ENCODE data around the gene CHKB. TPM values are rescaled to one million over a fixed set of nuclear protein-coding genes. Genes with fewer than 3 reads are reported as not detected.

CHKB gene
- total and polyA plus RNA-seq, 11 donors = 16.7 to 77.1 (median 35.6) TPM

DNA sequence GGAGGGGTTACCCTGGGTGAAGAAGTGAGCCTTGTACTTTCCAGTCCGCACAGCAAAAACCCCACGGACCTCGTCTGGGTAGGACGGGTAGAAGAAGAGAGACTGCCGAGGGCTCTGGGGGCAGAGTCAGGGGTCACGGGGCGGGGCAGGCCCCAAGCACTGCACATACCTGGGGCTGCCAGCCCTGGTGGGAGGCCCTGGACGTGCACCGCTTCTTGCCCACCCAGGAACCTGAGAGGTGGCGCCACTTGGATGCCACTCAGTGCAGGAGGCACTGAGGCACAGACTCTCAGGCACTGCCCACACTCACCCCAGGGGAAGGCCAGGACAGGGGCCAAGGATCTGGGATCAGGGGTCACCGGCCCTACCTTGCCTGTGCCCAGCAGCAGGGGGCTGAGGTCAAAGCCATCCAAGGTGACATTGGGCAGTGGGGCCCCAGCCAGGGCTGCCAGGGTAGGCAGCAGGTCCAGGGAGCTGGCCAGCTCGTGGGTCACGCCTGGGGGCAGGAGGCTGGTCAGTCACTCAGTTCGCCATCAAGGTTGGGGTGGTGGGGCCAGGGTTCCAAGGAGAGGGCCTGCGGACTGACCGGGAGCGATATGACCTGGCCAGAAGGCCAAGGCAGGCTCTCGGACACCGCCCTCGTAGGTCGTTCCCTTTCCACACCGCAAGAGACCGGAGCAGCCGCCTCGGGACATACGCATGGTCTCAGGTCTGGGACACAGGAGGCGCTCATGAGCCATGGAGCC lies 43.1 kb upstream of the CHKB start:
- DNase-seq = peak in 1 of 5 donors; percentile 24
- ATAC-seq = no peak
- 79 to 92% (median 87%) methylated on average over 14 to 27 of the region's 27 CpGs for WGBS, 4 donors
- Histone ChIP-seq H3K27ac (no peak overlapping the region), H3K36me3 (peaks cover 0 to 15% (median 0%) of the 10 kb centered on the region in 9 donors), H3K4me3 (no peak overlapping the region), H3K4me1 (peaks cover 0 to 49% (median 27%) of the 10 kb centered on the region in 12 donors), H3K9me3 (no peaks in the 10 kb centered on the region), H3K27me3 (no peaks in the 10 kb centered on the region)
- intact Hi-C loops (cut with DNase I) = loop anchor here in 9 of 10 donors (2.0 to 5.0 kb wide), 6 partner anchors 47 to 87 kb away; partner anchors contain the start of gene SHANK3 (in 4 of the 9)
- TF ChIP-seq POLR2A (IDR thresholded peaks at IDR 0.05) = no peak
- TF ChIP-seq, protein P1, sequence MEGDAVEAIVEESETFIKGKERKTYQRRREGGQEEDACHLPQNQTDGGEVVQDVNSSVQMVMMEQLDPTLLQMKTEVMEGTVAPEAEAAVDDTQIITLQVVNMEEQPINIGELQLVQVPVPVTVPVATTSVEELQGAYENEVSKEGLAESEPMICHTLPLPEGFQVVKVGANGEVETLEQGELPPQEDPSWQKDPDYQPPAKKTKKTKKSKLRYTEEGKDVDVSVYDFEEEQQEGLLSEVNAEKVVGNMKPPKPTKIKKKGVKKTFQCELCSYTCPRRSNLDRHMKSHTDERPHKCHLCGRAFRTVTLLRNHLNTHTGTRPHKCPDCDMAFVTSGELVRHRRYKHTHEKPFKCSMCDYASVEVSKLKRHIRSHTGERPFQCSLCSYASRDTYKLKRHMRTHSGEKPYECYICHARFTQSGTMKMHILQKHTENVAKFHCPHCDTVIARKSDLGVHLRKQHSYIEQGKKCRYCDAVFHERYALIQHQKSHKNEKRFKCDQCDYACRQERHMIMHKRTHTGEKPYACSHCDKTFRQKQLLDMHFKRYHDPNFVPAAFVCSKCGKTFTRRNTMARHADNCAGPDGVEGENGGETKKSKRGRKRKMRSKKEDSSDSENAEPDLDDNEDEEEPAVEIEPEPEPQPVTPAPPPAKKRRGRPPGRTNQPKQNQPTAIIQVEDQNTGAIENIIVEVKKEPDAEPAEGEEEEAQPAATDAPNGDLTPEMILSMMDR (IDR thresholded peaks at IDR 0.05) = peak in 6 of 12 donors; percentile 20 to 37 (median 31)

DNA sequence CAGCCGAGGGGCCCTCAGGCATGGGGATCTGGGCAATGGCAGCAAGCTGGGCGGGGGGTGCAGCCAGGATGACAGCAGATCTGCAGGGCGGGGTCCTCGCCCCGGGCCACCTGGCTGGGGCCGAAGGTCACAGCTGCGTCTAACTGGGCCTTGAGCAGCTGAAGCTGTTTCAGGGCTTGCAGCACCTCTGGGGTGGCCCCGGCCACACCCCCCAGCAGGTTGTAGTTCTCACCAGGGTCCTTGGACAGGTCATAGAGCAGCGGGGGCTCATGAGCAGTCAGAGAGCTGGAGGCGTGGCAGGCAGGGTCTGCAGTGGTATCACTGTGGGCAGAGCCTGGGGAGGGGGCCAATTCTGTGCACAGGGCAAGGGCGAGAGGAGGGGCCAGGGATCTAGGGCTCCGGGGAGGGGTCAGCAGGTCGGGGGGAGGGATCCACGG lies 42.5 kb upstream of the CHKB start:
- no peak overlapping the region for H3K4me3 ChIP-seq
- H3K4me1 ChIP-seq = peaks cover 0 to 55% (median 32%) of the 10 kb centered on the region in 12 donors
- peaks cover 0 to 15% (median 0%) of the 10 kb centered on the region in 9 donors for H3K36me3 ChIP-seq
- no peak overlapping the region for H3K27ac ChIP-seq
- H3K27me3 ChIP-seq = no peaks in the 10 kb centered on the region
- ATAC-seq (no peak), DNase-seq (peak in 1 of 5 donors; percentile 16)
- TF ChIP-seq POLR2A (IDR thresholded peaks at IDR 0.05) = no peak
- TF ChIP-seq, protein P1 (IDR thresholded peaks at IDR 0.05) = no peak
- no peaks in the 10 kb centered on the region for H3K9me3 ChIP-seq
- intact Hi-C loops (cut with DNase I) = loop anchor here in 9 of 10 donors (5.0 kb wide), 5 partner anchors 47 to 87 kb away; partner anchors contain the start of gene SHANK3 (in 4 of the 9)
- 80 to 91% (median 90%) methylated on average over 6 to 14 of the region's 14 CpGs for WGBS, 4 donors

DNA sequence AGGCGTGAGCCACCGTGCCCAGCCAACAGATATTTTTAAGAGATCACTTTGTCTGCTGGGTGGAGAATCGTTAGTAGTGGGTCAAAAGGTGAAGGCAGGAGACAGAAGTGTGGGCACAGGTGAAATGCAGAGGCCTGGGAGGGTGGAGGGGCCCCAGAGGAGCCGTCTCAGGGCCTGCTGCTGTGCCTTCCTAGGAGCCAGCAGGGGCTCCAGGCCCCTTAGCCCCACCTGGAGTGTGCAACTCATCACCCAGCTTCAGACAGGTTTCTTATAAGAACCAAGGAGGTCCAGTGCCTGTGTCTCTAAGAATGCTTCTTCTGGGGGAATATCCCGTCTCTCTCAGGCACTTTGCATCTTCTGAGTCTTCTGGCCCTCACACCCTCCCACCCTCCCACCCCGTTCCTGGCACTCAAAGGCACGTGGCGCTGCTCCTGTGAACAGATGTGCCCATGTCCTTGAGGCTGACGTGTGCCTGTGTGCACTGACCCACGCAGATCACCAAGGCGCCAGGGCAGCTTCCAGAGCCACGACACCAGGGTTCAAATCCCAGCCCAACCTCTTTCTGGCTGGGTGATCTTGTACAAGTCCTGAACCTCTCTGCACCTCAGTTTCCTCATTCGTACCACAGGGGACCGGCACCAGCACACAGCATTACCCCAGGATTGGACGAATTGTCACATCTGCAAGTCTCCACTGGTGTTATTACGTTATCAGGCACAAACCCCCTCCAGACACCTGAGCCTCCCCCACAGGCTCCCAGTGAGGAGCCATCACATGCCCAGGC lies 41.9 kb upstream of the CHKB start:
- peaks cover 0 to 60% (median 38%) of the 10 kb centered on the region in 12 donors for H3K4me1 ChIP-seq
- peak in 1 of 5 donors; percentile 12 for DNase-seq
- peaks cover 0 to 15% (median 0%) of the 10 kb centered on the region in 9 donors for H3K36me3 ChIP-seq
- no peak overlapping the region for H3K27ac ChIP-seq
- H3K9me3 ChIP-seq = no peaks in the 10 kb centered on the region
- no peak for TF ChIP-seq POLR2A (IDR thresholded peaks at IDR 0.05)
- TF ChIP-seq, protein P1 (IDR thresholded peaks at IDR 0.05) = no peak
- ATAC-seq = no peak
- WGBS, 4 donors = 78 to 81% (median 80%) methylated on average over 16 of the region's 16 CpGs
- intact Hi-C loops (cut with DNase I) = loop anchor here in 9 of 10 donors (5.0 kb wide), 7 partner anchors 48 to 97 kb away; partner anchors contain the start of genes SHANK3 (in 4 of the 9) and SCO2 (in 2 of the 9)
- H3K4me3 ChIP-seq = no peak overlapping the region
- no peaks in the 10 kb centered on the region for H3K27me3 ChIP-seq
